Neural progenitor cell (in vitro differentiated cells): Measurements from ENCODE around the gene SFXN5.

Experiments used
- CTCF ChIP-seq: fragments of 200-600 bp; sonication (generic); IDR thresholded peaks from 2 replicates; pipeline ENCODE4 v1.5.1; 2017; ENCODE audit warnings: antibody characterized with exemption, mild to moderate bottlenecking
- EZH2phosphoT487 ChIP-seq: fragments of 200-600 bp; sonication (generic); IDR thresholded peaks from 2 replicates; pipeline ENCODE4 v1.6.1; 2017; ENCODE audit warnings: antibody characterized with exemption

GRCh38 chr2:72944804-72945449 is 126.6 kb downstream of the SFXN5 start:
- no peak for TF ChIP-seq CTCF
- no peak for TF ChIP-seq EZH2phosphoT487
